ENCODE results near the gene TRIO. TPM values are rescaled to one million over a fixed set of nuclear protein-coding genes. Genes with fewer than 3 reads are reported as not detected.

Gene TRIO
- total and polyA plus RNA-seq, 4 donors = 22.0 to 374 (median 191) TPM

GRCh38 chr5:14503017-14503680 lies 360.0 kb downstream of the TRIO start:
- intact Hi-C loops (cut with DNase I) = no loop called here
- Histone ChIP-seq H3K4me3 (ENCODE audit: low read length in 2 of 2) (no peak overlapping the region), H3K9me3 (ENCODE audit: control insufficient read depth, low read length) (no peaks in the 10 kb centered on the region), H3K4me1 (ENCODE audit: control insufficient read depth in 1 of 2, insufficient read depth in 2 of 2, low read length in 2 of 2) (no peaks in the 10 kb centered on the region), H3K27ac (ENCODE audit: low read depth in 1 of 2, low read length in 2 of 2) (no peak overlapping the region), H3K27me3 (ENCODE audit: control insufficient read depth in 1 of 2, insufficient read depth in 2 of 2, low read length in 1 of 2) (no peaks in the 10 kb centered on the region), H3K36me3 (ENCODE audit: control insufficient read depth in 1 of 2, insufficient read depth in 2 of 2, low read length in 1 of 2) (peaks cover 0 to 9% of the 10 kb centered on the region in 2 donors)
- 71 to 74% methylated on average over 9 of the region's 9 CpGs for WGBS, 2 donors
- DNase-seq (no peak), ATAC-seq (ENCODE audit: low FRiP score) (no peak)

GRCh38 chr5:14503681-14504331 lies 360.7 kb downstream of the TRIO start:
- H3K27me3 ChIP-seq (ENCODE audit: control insufficient read depth in 1 of 2, insufficient read depth in 2 of 2, low read length in 1 of 2) = no peaks in the 10 kb centered on the region
- ATAC-seq (ENCODE audit: low FRiP score) = no peak
- no peak for DNase-seq
- H3K4me3 ChIP-seq (ENCODE audit: low read length in 2 of 2) = no peak overlapping the region
- H3K4me1 ChIP-seq (ENCODE audit: control insufficient read depth in 1 of 2, insufficient read depth in 2 of 2, low read length in 2 of 2) = no peaks in the 10 kb centered on the region
- H3K27ac ChIP-seq (ENCODE audit: low read depth in 1 of 2, low read length in 2 of 2) = no peak overlapping the region
- WGBS, 2 donors = 83 to 86% methylated on average over 27 of the region's 27 CpGs
- peaks cover 0 to 9% of the 10 kb centered on the region in 2 donors for H3K36me3 ChIP-seq (ENCODE audit: control insufficient read depth in 1 of 2, insufficient read depth in 2 of 2, low read length in 1 of 2)
- intact Hi-C loops (cut with DNase I) = no loop called here
- H3K9me3 ChIP-seq (ENCODE audit: control insufficient read depth, low read length) = no peaks in the 10 kb centered on the region

GRCh38 chr5:14504332-14504727 lies 361.2 kb downstream of the TRIO start:
- peaks cover 0 to 7% of the 10 kb centered on the region in 2 donors for H3K36me3 ChIP-seq (ENCODE audit: control insufficient read depth in 1 of 2, insufficient read depth in 2 of 2, low read length in 1 of 2)
- 89 to 93% methylated on average over 8 of the region's 8 CpGs for WGBS, 2 donors
- H3K4me1 ChIP-seq (ENCODE audit: control insufficient read depth in 1 of 2, insufficient read depth in 2 of 2, low read length in 2 of 2) = no peaks in the 10 kb centered on the region
- no peak for DNase-seq
- H3K27me3 ChIP-seq (ENCODE audit: control insufficient read depth in 1 of 2, insufficient read depth in 2 of 2, low read length in 1 of 2) = no peaks in the 10 kb centered on the region
- intact Hi-C loops (cut with DNase I) = no loop called here
- H3K9me3 ChIP-seq (ENCODE audit: control insufficient read depth, low read length) = no peaks in the 10 kb centered on the region
- no peak overlapping the region for H3K27ac ChIP-seq (ENCODE audit: low read depth in 1 of 2, low read length in 2 of 2)
- no peak for ATAC-seq (ENCODE audit: low FRiP score)
- H3K4me3 ChIP-seq (ENCODE audit: low read length in 2 of 2) = no peak overlapping the region

GRCh38 chr5:14504816-14505215 lies 361.7 kb downstream of the TRIO start:
- 90 to 91% methylated on average over 11 of the region's 11 CpGs for WGBS, 2 donors
- ATAC-seq (ENCODE audit: low FRiP score) = no peak
- Histone ChIP-seq H3K4me1 (ENCODE audit: control insufficient read depth in 1 of 2, insufficient read depth in 2 of 2, low read length in 2 of 2) (no peaks in the 10 kb centered on the region), H3K27ac (ENCODE audit: low read depth in 1 of 2, low read length in 2 of 2) (no peak overlapping the region), H3K27me3 (ENCODE audit: control insufficient read depth in 1 of 2, insufficient read depth in 2 of 2, low read length in 1 of 2) (no peaks in the 10 kb centered on the region), H3K36me3 (ENCODE audit: control insufficient read depth in 1 of 2, insufficient read depth in 2 of 2, low read length in 1 of 2) (peaks cover 0 to 7% of the 10 kb centered on the region in 2 donors), H3K9me3 (ENCODE audit: control insufficient read depth, low read length) (no peaks in the 10 kb centered on the region), H3K4me3 (ENCODE audit: low read length in 2 of 2) (no peak overlapping the region)
- DNase-seq = no peak
- intact Hi-C loops (cut with DNase I) = no loop called here

GRCh38 chr5:14505310-14506139 lies 362.4 kb downstream of the TRIO start:
- intact Hi-C loops (cut with DNase I) = no loop called here
- Histone ChIP-seq H3K4me1 (ENCODE audit: control insufficient read depth in 1 of 2, insufficient read depth in 2 of 2, low read length in 2 of 2) (no peaks in the 10 kb centered on the region), H3K4me3 (ENCODE audit: low read length in 2 of 2) (no peak overlapping the region), H3K9me3 (ENCODE audit: control insufficient read depth, low read length) (no peaks in the 10 kb centered on the region), H3K27me3 (ENCODE audit: control insufficient read depth in 1 of 2, insufficient read depth in 2 of 2, low read length in 1 of 2) (no peaks in the 10 kb centered on the region), H3K27ac (ENCODE audit: low read depth in 1 of 2, low read length in 2 of 2) (no peak overlapping the region), H3K36me3 (ENCODE audit: control insufficient read depth in 1 of 2, insufficient read depth in 2 of 2, low read length in 1 of 2) (peaks cover 0 to 7% of the 10 kb centered on the region in 2 donors)
- 75 to 78% methylated on average over 23 of the region's 23 CpGs for WGBS, 2 donors
- ATAC-seq (ENCODE audit: low FRiP score) = no peak
- DNase-seq = no peak

GRCh38 chr5:14506140-14506538 lies 363.0 kb downstream of the TRIO start:
- Histone ChIP-seq H3K4me3 (ENCODE audit: low read length in 2 of 2) (no peak overlapping the region), H3K27ac (ENCODE audit: low read depth in 1 of 2, low read length in 2 of 2) (no peak overlapping the region), H3K9me3 (ENCODE audit: control insufficient read depth, low read length) (no peaks in the 10 kb centered on the region), H3K4me1 (ENCODE audit: control insufficient read depth in 1 of 2, insufficient read depth in 2 of 2, low read length in 2 of 2) (no peaks in the 10 kb centered on the region), H3K27me3 (ENCODE audit: control insufficient read depth in 1 of 2, insufficient read depth in 2 of 2, low read length in 1 of 2) (no peaks in the 10 kb centered on the region), H3K36me3 (ENCODE audit: control insufficient read depth in 1 of 2, insufficient read depth in 2 of 2, low read length in 1 of 2) (peaks cover 0 to 7% of the 10 kb centered on the region in 2 donors)
- DNase-seq (no peak), ATAC-seq (ENCODE audit: low FRiP score) (no peak)
- 61 to 67% methylated on average over 7 of the region's 7 CpGs for WGBS, 2 donors
- intact Hi-C loops (cut with DNase I) = no loop called here

- no peaks in the 10 kb centered on the region for H3K9me3 ChIP-seq (ENCODE audit: control insufficient read depth, low read length)
- DNase-seq = no peak
- H3K36me3 ChIP-seq (ENCODE audit: control insufficient read depth in 1 of 2, insufficient read depth in 2 of 2, low read length in 1 of 2) = peaks cover 0 to 7% of the 10 kb centered on the region in 2 donors
- ATAC-seq (ENCODE audit: low FRiP score) = no peak
- 93 to 96% methylated on average over 16 of the region's 16 CpGs for WGBS, 2 donors
- no peak overlapping the region for H3K27ac ChIP-seq (ENCODE audit: low read depth in 1 of 2, low read length in 2 of 2)
- H3K27me3 ChIP-seq (ENCODE audit: control insufficient read depth in 1 of 2, insufficient read depth in 2 of 2, low read length in 1 of 2) = no peaks in the 10 kb centered on the region
- no peak overlapping the region for H3K4me3 ChIP-seq (ENCODE audit: low read length in 2 of 2)
- intact Hi-C loops (cut with DNase I) = no loop called here
- no peaks in the 10 kb centered on the region for H3K4me1 ChIP-seq (ENCODE audit: control insufficient read depth in 1 of 2, insufficient read depth in 2 of 2, low read length in 2 of 2)
Observed at GRCh38 chr5:14506661-14507060, 363.5 kb downstream of the TRIO start.

- H3K4me3 ChIP-seq (ENCODE audit: low read length in 2 of 2) = no peak overlapping the region
- no peak for ATAC-seq (ENCODE audit: low FRiP score)
- no peaks in the 10 kb centered on the region for H3K27me3 ChIP-seq (ENCODE audit: control insufficient read depth in 1 of 2, insufficient read depth in 2 of 2, low read length in 1 of 2)
- H3K36me3 ChIP-seq (ENCODE audit: control insufficient read depth in 1 of 2, insufficient read depth in 2 of 2, low read length in 1 of 2) = peaks cover 0 to 7% of the 10 kb centered on the region in 2 donors
- DNase-seq = no peak
- 92% methylated on average over 21 of the region's 21 CpGs for WGBS, 2 donors
- no peak overlapping the region for H3K27ac ChIP-seq (ENCODE audit: low read depth in 1 of 2, low read length in 2 of 2)
- no peaks in the 10 kb centered on the region for H3K9me3 ChIP-seq (ENCODE audit: control insufficient read depth, low read length)
- H3K4me1 ChIP-seq (ENCODE audit: control insufficient read depth in 1 of 2, insufficient read depth in 2 of 2, low read length in 2 of 2) = no peaks in the 10 kb centered on the region
- intact Hi-C loops (cut with DNase I) = no loop called here
Observed at GRCh38 chr5:14507156-14507941, 364.2 kb downstream of the TRIO start.

Measured in aorta (tissue), 5 donors.